ENCODE results near the gene FSIP1.

Gene FSIP1

GRCh38 chr15:39719109-39719508, 63.5 kb downstream of the FSIP1 start:
- no peak for DNase-seq

GRCh38 chr15:39717134-39717533, 65.5 kb downstream of the FSIP1 start:
- DNase-seq = no peak

DNA sequence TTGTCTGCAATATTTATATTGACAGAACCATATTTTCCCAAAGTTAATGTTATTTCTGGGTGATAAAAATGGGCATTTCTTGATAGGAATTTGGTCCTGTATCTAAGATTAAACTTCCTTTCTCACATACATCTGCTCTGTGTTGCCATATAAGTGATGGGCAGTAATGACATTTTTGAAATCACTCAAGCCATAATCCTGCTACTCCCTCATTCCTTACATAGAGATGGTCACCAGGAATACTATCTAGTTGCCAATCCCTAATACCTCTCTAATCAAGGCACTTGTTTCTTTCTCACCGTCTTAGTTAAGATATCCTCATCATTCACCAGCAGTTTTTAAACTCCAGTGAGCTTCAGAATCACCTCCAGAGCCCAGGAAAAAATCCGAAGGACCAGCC, 68.4 kb downstream of the FSIP1 start:
- DNase-seq = no peak

DNA sequence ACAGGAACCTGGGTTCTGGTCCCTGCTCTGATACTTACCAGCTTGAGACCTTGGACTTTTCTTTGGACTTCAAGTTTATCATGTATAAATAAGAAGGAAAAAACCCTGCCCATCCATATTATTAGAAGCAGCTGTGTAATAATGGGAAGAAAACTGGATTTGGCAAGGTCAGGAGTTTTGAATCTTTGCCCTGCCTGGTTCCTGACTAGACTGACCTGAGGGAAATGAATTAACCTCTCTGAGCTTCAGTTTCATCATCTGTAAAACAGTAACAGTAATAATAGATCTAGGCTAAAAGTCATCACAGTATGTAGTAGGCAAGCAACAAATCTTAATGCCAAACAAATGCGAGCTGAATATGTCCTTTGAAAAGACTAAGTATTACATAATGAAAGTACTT, 68.8 kb downstream of the FSIP1 start:
- no peak for DNase-seq

- no peak for DNase-seq
Observed at GRCh38 chr15:39710681-39711080, 72.0 kb downstream of the FSIP1 start.

- no peak for DNase-seq
Observed at GRCh38 chr15:39709941-39710340, 72.7 kb downstream of the FSIP1 start.

- no peak for DNase-seq
Observed at GRCh38 chr15:39706206-39706605, 76.4 kb downstream of the FSIP1 start.

- DNase-seq = no peak
Observed at GRCh38 chr15:39704689-39705088, 78.0 kb downstream of the FSIP1 start.

- DNase-seq = no peak
Observed at GRCh38 chr15:39704235-39704634, 78.4 kb downstream of the FSIP1 start.

DNA sequence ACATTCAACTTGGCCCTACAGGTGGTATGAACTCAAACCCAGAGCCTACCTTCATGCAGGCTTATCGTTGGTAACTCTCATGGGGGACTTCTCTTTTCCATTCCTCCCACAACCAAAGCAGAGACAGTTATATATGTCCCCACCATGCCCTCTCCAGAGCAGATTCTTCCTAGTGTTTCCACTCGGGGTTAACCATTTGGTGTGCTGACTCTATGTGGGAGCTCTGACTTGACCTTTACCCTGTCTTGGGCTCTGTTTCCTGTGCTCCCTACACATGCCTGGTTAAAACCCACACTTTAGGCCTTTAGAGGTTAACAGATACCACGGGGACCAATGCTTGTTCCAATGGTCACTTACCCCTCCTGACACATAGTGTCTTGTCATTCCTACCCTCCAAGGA, 80.7 kb downstream of the FSIP1 start:
- DNase-seq = no peak

DNA sequence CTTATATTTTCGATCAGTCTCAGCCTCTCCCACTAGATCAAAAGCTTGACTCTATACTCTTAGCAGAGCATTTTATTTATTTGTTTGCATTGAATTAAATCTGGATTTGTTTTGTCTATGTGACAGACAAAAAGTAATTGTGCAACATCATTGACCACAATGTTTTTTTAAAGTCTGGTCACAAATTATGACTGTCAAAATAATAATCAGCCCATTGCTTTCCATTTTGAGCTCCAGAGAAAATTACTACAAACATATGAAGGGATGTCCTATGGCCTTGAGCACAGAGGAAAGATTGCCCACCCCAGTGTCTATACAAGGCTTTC, 82.3 kb downstream of the FSIP1 start:
- no peak for DNase-seq

DNA sequence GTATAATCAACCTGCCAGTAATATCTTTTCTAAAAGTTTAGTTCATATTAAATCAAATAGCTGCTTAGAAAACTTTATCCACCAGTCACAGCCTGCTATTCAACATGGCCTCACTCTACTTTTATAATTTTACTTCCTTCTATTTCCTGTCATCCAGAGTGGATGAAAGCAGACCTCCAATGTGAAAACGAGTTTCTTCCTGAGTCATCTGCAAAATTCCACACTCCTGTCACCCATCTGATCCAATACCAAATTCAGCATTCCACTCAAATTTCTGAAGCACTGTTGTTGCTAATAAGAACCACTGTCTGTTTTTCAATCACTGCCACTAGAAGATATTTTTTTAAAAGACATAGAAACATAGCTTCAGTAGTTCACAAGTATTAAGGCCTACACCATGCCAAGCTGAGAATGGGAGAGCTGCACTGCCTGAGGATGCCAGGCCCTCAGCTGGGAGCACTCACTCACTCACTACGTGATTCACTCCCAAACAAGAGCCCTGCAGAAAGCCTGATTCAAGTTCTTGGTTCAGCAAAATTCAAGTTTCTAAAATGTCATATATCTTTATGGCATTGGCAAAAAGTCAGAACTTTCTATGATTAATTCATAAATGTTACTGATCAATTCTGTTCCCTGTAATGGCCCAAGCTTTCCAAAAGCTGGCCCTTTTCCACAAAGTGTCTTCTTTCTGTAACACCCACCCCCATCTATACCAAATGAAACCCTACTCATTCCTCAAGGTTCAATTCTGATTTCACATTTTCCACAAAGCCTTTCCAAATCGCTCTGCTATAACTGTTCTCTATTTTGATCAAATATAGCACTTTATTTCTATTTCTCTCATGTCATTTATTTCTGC, 82.9 kb downstream of the FSIP1 start:
- no peak for DNase-seq

DNA sequence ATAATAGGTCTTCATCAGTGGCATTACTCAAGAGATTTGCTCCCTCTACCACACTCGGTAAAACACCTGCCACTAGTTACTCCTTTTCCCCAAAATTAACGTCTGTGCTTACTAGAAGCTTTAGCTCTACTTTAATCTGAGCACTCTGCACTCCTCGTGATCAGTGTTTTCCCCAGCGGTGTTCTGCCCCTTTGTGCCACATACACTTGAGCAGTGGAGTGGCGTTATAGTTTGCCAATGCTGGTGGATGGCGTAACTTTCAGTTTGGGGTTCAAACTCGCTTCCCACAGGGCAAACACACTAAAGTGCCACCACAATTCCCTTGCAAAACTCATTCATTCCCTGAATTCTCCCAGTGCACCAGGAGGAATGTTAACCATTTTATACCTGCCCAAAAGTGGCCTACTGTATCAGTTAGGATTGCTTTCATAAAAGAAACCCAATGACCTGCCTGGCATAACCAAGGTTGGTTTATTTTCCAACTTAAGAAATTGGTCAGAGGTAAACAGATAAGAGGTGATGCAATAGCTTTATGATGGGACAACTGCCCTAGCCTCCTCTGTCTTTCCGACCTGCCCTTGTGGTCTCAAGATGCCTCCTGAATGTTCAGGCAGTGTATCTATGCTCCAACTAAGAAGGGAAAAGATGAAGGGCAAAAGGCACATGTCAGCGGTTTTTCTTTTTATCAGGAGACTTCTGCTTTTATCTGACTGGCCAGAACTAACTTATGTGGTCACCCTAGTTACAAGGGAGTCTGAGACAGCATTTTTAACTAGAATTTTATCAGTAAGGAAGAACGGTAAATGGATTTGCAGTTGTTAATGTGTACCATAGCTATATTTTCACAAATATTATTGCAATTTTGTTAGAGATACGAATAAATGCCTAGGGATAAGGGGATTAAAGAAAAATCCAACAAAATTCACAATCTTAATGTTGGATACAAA, 83.9 kb downstream of the FSIP1 start:
- no peak for DNase-seq

- DNase-seq = no peak
Observed at GRCh38 chr15:39697509-39697908, 85.1 kb downstream of the FSIP1 start.

- no peak for DNase-seq
Observed at GRCh38 chr15:39695793-39696192, 86.8 kb downstream of the FSIP1 start.

DNA sequence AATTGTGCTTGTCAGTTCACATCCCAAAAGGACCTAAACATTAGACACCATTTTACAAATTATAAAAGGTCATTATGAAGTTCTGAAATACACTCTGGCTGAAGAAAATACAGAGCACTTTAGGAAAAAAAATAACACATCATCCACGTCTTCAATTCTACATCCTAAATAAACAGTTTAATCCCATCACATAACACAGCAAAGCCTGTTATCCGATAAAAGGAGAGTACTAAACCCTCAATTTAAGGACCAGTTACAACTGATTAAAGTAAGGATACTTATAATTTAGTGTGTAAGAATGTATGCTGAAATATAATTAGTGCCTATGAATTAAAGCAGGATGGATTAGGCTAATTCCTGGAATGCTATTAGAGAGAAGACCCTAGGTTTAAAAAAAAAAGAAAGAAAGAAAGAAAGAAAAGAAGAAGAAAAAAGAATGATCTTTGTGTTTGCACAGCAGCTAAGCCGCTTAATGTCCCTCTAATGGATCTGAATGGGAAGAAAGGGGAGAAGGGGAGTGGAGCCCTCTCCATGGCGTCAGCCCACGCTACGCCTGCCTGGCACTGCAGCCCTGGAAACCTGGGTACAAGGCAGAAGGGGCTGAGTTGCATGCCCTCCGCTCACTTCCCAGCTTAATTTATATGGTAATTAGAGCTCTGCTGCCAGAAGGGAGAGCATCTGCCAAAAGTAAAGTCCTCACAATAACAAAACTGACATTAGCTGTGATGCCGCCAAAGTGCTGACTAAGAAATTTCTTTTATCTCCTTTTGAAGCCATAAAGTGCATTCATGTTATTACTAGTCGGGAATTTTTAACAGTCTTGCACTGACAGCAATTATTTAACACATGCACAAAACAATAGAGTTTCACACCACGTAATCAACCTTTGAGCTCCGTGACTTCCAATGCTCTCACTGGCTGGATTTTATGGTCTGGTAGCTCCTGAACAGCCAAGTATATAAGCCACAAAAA, 90.0 kb downstream of the FSIP1 start:
- DNase-seq = no peak

DNA sequence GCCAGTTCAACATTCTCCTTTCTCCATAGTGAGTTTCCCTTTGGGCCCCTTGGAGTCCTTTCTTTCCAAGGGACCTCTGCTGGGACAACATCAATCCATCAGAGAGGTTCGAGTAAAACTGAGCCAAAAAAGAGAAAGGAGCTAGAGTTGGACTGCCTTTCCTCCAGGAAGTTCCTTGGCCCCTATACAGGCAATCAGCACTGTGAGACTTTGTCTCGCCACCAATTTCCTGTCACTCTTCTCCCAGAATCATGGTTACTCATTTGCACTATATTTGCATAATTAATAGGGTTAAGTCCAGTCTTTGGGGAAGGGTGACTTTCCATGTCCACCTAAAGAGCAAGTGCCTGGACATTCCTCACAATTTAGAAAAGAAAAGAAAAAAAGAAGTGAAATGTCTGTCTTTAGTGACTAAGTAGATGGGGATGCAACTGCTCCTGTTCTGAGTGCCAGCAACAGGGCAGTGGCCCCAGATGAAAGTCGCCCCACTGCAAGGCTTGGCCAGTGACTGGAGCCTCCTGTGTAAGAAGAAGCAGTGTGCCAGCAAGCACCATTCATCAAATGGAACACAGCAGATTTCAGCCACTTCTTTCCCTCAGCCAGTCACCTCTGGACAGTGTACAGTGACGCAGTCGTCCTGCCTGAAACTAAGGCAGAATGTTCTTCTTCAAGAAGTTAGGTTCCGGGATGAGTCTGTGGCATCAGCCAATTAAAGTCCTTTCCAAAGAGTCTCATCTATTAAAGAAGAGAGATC, 91.6 kb downstream of the FSIP1 start:
- no peak for DNase-seq

DNA sequence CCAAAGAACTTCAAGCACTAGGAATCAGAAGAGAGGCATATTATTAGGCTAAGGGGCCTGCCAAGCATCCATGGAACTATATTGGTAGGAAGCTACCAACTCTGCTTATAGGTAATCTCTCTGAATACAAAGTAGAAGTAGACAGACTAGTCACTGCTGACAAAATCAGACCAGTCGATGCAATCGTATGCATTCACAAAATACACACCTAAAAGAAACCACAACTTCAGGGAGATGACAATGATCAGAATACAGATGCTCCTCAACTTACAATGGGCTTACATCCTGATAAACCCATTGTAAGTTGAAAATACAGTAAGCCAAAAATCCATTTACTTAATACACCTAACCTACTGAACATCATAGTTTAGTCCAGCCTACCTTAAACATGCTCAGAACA, 94.7 kb downstream of the FSIP1 start:
- no peak for DNase-seq

DNA sequence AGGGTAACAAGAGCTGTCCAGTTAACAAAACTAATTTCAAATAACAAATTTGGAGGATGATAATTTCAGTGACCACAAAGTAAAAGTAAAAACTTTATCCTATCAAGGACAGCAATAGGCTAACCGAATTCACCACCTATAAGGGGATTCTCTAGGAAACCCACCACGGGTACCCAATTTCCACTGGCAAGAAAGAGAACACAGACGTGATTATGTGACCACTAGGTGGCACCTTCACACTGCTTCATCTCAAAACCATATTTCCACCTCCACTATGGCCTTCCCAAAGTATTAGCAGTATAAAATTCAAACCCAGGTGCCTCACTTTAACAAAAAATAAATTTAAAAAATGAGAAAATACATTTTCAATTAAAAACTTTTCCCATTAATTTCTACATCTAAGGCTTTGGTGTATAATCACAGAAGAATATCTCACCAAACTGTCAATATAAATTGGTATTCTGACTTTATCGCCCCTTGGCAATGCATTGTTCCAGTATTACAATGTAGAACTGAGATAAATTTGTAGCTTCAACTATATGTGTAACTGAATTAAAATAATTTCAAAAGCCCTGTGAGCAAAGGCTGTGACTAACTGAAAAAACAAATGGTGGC, 96.5 kb downstream of the FSIP1 start:
- DNase-seq = no peak

GRCh38 chr15:39685367-39685766, 97.3 kb downstream of the FSIP1 start:
- DNase-seq = no peak

DNA sequence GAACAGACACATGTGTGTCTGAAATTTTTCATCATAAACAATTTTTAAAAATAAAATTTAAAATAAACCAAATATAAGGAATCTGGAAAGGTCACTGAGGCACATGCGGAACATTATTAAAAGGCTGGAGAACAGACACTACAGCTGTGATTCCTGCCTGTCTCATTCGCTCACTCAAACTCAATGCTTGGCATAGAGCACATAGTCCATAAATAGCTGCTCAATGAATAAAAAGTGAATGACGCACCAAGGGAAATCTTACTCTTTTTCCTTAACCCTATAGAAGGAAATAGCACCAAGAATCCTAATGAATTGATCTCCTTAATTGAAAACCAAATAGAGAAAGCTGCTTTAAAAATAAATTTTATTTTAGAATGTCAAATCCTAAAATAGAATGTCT, 98.4 kb downstream of the FSIP1 start:
- DNase-seq = no peak

GRCh38 chr15:39682366-39682765, 100.3 kb downstream of the FSIP1 start:
- no peak for DNase-seq

All from NCI-H187 treated with DMSO at 0.1 percent for 48 hours (cell line).